ENCODE results near the gene DCLRE1B.

DCLRE1B gene

DNA sequence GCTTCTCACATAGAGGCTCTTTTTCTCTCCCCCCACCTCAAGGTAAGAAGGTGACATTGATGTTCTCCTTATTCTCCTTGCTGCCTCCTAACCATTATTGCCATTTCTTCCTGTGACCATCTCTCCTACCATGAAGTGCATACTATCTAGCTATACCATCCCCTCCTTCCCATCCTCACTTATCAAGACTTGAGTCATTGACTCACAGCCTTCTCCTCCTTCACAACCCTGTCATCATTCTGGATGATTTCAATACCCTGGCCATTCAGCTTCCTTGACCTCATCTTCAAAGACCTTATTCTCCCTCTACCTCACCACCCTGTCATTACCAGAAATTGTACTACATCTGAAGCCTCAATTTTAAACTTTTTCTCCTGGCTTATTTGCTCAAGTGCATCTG is 13.1 kb downstream of the DCLRE1B start:
- DNase-seq (ENCODE audit: extremely low spot score, insufficient read length, low read depth) = no peak
- no peak for FAIRE-seq

DNA sequence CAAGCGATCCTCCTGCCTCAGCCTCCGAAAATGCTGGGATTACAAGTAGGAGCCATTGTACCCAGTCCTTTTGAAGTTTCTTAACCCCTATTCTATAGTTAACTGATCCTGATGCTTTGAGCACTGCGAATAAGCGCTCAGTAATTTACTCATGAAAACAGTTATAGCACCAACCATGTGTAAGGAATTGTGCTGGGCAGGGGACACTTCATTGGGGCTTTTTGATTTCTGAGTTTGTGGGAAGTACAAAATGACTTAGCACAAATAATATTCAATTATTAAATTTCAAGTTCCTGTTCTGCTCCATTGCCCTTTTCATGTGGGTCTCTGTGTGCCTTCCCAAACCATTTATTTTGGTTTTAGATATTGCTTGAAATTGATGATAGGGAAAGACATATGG is 17.8 kb downstream of the DCLRE1B start:
- FAIRE-seq (no peak), DNase-seq (ENCODE audit: extremely low spot score, insufficient read length, low read depth) (no peak)

DNA sequence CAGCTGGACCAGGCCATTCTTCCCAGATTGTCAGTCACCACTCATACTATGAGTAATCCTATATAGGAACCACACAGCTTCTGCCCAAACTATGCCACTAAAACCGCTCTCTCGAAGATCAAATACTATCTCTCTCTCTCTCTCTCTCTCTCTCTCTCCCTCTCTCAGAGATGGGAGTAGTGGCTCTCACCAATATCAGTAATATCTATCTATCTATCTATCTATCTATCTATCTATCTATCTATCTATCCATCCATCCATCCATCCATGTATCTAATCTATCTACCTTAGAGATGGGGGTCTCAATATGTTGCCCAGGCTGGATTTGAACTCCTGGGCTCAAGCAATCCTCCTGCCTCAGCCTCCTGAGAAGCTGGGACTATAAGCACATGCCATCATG is 19.3 kb downstream of the DCLRE1B start:
- DNase-seq (ENCODE audit: extremely low spot score, insufficient read length, low read depth) (no peak), FAIRE-seq (no peak)

DNA sequence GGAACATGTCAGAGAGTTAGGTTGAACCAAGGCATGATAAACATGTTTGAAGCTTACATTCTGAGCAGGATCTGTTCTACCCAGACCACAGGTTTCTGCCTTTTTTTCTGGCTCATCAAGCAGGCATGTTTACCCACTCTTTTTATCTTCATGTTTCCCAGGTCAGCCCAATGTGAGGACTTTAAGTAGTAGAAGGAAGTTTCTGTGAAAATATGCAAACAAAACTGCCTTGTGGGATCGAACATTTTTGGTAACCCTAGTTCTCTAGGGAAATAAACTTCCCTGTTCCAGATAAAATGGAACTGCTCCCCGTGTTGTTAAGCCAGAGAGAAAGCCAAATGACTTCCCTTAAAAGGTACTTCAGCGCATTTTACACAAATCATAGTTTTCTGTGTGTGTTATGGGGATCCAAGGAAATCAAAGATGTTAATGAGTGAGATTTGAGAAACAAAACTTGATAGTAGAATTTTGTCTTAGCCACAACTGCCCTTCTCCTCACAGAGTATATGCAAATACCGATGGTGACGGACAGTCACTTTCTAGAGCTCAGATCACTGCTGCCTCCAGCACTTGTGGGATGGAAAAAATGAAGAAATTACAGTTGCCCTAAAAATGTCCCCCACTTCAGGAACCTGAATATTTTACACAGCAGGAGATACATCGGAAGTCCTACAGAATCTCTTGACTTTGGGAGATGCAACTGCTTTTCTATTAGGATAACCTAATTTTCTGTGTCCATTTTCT is 23.2 kb downstream of the DCLRE1B start:
- FAIRE-seq (peak; percentile 71), DNase-seq (ENCODE audit: extremely low spot score, insufficient read length, low read depth) (no peak)

DNA sequence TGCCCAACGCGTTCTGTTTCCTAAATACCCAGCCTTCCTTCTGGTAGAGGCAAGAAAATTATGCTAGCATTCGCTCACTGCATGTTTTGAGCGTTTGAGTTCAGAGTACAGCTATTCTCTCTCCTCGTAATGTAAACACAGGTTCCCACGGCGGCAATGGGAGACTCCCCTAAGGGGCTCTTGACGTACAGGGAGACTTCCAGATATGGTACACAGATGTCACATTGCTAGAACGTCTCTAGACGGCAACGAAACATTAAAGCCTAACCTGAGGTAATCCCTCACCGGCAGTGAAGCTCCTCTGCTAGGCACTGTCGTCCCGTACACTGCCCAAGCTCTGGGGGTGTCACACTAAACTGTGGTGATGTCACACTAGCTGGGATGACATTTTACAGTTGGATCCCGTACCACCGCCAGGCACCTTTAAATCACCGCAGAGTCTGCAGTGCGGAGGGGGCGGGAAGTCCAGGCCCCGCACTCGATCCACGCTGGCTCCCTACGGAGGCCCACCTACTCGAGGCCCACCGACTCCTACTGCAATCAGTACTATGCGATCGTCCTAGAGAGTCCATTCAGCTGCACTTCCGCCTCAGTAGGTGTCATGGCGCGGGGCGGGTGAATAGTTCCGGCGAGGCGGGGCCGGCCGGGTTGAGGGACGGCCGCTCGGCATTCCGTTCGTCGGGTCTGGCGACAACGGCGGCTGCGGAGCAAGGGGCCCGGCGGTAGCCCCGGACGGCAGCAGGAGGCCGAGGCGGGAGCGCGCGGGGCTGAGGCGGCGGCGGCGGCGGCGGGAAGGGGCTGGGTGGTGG is 24.0 kb downstream of the DCLRE1B start, which contains the start of gene HIPK1:
TSS of gene HIPK1 (plus strand) at position 384 of the 809 bp plus-strand sequence.
- FAIRE-seq (peak; percentile 85), DNase-seq (ENCODE audit: extremely low spot score, insufficient read length, low read depth) (peak; percentile 78)

DNA sequence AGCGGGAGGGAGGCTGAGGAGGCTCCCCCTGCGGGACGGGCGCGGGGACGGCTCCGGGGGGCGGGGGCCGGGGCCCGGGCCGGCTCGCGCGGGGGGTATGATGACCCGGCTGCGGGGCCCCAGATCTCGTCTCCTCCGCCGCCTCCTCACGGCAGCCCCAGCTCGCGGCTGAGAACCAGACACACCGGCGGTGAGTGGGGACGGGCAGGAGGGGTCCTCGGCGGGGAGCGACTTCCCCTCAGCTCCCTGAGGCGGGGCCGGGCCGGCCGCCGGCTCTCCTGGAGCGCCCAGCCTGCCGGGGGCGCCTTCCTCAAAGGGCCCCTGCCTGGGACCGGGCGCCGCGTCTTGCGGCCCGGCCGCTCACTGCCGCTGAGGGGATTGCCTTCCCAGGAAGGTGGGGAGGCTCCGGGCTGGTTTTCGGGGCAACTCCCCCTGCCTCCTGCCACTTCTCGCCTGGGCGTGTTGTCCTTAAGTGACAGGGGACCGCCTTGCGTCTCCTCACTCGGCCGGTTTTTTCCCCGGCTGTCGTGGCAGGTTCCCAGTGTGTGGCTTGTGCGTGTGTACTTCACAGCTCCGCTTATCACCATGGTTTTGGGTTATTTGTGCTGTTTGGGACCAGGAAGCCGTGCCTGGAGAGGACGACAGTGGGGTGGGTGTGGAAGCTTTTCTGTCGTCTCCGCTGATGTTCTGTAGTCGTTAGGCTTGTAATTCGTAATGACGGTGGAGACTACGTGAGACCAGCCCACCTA is 24.8 kb downstream of the DCLRE1B start:
- DNase-seq (ENCODE audit: extremely low spot score, insufficient read length, low read depth) = no peak
- peak; percentile 45 for FAIRE-seq

DNA sequence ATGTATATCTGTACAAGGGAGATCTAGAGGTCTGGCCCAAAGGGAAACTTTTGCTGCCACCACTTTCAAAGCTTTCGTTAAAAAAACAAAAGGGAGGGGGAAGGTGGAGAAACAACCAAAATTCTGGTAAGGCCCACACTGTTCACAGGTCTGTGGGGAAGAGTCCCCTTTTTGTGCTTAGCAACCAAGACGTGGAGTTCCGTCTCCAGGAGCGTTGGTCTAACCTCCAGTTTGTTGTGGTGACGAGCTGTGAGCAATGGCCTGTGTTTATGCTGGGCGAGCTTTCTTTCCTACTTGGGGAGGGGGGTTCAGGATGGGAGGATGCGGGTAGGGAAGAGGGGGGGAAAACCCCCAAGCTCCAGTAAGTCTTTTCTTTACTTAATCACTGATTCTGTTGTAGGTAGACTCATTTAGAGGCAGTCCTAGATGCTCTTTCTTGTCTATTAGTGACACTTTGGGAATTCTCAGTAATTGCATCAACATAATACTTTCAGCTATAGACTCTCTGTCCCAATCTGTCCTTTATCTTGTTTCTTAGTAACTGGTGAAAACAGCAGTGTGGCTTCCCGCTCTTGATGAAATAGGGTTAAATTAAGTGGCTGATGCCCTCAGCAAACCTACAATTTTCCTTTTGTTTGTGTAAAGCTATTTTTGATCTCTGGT is 25.5 kb downstream of the DCLRE1B start:
- DNase-seq (ENCODE audit: extremely low spot score, insufficient read length, low read depth) (no peak), FAIRE-seq (peak; percentile 42)

DNA sequence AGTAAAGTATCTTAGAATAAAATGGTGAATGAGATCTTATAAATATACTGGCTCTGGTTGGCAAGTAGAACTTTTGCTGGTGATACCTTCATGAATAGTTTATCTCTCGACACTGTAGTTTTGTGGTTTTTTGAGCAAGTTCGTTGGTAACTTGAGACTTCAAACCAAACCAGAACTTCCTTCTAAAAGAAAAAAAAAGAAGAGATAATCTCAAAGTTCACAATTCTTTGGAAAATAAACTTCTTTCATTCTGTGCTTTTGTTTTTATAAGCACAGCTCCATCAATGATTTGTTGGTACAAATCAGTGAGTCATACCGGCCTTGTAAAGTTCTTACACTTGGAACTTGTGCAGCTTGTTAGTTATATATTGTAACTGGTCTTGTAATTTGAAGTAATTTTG is 26.3 kb downstream of the DCLRE1B start:
- FAIRE-seq = no peak
- DNase-seq (ENCODE audit: extremely low spot score, insufficient read length, low read depth) = no peak

DNA sequence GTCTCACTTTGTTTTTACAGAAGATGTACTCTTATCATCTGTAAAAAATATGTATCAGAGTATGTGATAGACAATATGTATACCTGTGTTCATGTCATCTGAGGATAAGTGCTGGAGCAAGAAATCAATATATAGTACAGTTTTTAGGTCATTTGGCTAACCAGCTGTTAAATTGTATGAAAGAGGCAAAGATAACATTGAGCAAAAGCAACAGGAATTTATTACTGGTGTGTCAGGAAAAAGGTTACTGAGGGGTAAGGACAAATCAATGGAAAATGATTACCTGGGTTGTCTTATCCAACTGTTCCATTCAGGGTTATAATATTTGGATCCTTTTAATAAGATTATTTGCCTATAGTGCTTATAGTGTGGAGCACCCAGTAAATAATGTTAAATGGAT is 28.9 kb downstream of the DCLRE1B start:
- DNase-seq (ENCODE audit: extremely low spot score, insufficient read length, low read depth) (no peak), FAIRE-seq (no peak)

DNA sequence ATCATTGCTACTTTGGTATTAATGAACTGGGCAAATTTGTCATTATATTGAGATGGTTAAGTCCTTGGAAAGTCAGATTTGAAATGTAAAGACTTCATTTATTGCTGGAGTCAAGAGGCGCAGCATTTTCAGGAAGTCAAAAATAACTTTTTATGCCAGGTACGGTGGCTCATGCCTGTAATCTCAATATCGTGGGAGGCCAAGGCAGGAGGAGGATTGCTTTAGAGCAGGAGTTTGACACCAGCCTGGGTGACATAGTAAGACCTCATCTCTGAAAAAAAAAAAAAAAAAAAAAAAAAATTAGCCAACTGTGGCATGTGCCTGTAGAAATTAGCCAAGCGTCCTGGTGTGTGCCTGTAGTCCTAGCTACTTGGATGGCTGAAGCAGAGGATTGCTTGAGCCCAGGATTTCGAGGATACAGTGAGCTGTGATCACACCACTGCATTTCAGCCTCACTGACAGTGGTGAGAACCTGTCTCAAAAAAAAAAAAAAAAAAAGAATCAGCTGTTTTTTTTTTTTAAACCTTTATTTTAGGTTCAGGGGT is 29.5 kb downstream of the DCLRE1B start:
- FAIRE-seq (no peak), DNase-seq (ENCODE audit: extremely low spot score, insufficient read length, low read depth) (no peak)

DNA sequence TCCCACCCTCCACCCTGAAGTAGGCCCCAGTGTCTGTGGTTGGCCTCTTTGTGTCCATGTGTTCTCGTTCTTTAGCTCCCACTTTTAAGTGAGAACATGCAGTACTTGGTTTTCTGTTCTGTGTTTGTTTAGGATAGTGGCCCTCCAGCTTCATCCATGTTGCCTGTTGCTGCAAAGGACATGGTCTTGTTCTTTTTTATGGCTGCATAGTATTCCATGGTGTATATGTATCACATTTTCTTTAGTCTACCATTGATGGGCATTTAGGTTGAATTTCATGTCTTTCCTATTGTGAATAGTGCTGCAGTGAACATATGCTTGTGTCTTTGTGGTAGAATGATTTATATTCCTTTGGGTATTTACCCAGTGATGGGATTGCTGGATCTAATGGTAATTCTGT is 30.1 kb downstream of the DCLRE1B start:
- DNase-seq (ENCODE audit: extremely low spot score, insufficient read length, low read depth) (no peak), FAIRE-seq (no peak)

DNA sequence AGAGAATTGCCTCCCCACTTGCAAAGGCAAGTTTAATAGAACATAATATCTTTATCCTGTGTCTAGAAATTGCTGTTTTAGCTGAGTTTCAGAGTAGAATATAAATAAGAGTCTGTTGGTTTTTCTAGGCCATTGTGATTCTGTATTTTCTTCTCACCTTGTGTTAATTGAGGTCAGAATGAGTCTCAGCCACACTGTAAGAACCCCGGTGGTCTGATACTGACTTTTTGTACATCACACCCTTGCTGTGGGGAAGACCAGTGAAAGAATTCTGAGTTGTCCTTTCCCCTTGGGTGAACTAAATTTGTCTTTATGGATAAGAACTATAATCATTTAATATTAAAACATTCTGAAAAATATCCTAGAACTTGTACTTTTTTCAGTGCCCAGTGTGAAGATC is 30.8 kb downstream of the DCLRE1B start:
- DNase-seq (ENCODE audit: extremely low spot score, insufficient read length, low read depth) (no peak), FAIRE-seq (no peak)

DNA sequence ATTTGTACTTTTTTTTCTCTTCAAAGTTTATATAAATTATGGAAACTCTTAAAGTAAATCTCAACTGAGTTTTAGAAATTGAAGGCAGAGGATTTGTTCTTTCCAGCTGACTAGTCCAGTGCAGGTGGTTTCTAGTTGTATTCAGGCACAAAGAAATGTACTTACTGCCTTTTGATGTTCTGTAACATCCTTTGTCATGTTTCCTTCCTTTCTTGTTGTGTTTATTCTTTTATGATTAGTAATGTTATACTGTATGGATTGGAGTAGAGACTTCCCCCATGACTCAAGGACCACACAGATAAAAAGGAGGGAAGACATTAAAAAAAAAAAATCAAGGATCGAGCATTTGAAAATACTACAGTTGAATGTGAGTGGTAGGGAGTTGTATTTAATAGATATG is 32.0 kb downstream of the DCLRE1B start:
- DNase-seq (ENCODE audit: extremely low spot score, insufficient read length, low read depth) (no peak), FAIRE-seq (no peak)

DNA sequence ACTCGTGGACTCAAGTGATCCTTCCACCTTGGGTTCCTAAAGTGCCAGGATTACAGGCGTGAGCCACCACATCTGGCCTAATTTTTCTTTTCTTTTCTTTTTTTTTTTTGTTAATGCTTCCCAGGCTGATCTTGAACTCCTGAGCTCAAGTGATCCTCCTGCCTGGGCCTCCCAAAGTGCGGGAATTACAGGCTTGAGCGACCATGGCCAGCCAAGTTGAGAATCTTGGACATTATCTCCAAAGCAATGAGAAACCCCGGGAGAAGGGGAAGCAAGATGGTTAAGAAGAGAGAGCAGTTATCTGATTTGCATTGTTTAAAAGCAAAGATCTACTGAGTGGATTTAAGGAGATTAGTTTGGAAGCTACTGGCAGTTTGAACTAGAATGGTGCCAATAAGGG is 33.1 kb downstream of the DCLRE1B start:
- FAIRE-seq (no peak), DNase-seq (ENCODE audit: extremely low spot score, insufficient read length, low read depth) (no peak)

DNA sequence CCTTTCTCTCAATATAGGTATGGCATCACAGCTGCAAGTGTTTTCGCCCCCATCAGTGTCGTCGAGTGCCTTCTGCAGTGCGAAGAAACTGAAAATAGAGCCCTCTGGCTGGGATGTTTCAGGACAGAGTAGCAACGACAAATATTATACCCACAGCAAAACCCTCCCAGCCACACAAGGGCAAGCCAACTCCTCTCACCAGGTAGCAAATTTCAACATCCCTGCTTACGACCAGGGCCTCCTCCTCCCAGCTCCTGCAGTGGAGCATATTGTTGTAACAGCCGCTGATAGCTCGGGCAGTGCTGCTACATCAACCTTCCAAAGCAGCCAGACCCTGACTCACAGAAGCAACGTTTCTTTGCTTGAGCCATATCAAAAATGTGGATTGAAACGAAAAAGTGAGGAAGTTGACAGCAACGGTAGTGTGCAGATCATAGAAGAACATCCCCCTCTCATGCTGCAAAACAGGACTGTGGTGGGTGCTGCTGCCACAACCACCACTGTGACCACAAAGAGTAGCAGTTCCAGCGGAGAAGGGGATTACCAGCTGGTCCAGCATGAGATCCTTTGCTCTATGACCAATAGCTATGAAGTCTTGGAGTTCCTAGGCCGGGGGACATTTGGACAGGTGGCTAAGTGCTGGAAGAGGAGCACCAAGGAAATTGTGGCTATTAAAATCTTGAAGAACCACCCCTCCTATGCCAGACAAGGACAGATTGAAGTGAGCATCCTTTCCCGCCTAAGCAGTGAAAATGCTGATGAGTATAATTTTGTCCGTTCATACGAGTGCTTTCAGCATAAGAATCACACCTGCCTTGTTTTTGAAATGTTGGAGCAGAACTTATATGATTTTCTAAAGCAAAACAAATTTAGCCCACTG is 35.5 kb downstream of the DCLRE1B start:
- DNase-seq (ENCODE audit: extremely low spot score, insufficient read length, low read depth) = no peak
- no peak for FAIRE-seq

DNA sequence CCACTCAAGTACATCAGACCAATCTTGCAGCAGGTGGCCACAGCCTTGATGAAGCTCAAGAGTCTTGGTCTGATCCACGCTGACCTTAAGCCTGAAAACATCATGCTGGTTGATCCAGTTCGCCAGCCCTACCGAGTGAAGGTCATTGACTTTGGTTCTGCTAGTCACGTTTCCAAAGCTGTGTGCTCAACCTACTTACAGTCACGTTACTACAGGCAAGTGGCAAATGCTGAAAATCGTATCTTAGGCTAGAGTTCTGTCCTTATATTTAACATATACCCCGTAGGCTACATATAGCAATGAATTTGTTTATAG is 36.1 kb downstream of the DCLRE1B start:
- FAIRE-seq (no peak), DNase-seq (ENCODE audit: extremely low spot score, insufficient read length, low read depth) (no peak)

DNA sequence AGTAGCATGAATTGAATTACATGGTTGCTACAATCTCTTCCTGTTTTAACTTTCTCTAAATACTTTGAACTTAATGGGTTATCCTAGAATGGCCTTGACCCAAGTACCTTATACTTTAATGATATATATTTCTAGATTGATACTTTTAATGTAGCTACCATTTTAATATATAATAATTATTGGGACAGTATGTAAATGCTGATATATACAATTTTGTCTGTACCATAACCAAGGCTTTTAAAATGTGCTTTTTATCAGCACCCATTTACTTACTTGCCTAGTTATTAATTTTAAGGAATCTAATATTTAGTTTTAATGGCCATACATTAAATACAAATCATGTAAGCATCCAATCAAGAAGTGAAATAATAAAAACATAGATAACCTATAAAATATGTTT is 37.4 kb downstream of the DCLRE1B start:
- DNase-seq (ENCODE audit: extremely low spot score, insufficient read length, low read depth) = no peak
- FAIRE-seq = no peak

DNA sequence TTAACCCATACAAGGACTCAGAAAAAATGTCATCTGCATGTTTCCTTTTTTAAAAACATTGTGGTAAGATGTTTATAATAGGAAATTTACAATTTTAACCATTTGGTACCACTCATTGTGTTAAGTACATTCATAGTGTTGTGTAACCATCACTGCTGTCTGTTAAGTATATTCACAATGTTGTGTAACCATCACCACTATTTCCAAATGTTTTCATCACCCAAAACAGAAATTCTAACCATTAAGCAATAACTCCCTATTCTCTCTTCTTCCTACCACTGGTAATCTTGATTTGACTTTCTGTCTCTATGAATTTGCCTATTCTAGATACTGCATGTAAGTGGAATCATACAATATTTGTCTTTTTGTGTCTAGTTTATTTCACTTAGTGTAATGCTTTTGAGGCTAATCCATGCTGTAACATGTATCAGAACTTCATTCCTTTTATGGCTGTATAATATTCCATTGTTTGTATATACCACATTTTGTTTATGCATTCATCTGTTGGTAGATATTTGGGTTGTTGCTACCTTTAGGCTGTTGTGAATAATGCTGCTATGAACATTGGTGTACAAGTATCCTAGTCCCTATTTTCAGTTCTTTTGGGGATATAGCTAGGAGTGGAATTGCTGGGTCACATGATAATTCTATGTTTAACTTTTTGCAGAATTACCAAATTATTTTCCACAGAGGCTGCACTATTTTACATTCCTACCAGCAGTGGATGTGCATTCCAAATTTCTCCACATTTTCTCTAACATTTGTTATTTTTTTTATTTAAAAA is 38.1 kb downstream of the DCLRE1B start:
- FAIRE-seq = no peak
- no peak for DNase-seq (ENCODE audit: extremely low spot score, insufficient read length, low read depth)

DNA sequence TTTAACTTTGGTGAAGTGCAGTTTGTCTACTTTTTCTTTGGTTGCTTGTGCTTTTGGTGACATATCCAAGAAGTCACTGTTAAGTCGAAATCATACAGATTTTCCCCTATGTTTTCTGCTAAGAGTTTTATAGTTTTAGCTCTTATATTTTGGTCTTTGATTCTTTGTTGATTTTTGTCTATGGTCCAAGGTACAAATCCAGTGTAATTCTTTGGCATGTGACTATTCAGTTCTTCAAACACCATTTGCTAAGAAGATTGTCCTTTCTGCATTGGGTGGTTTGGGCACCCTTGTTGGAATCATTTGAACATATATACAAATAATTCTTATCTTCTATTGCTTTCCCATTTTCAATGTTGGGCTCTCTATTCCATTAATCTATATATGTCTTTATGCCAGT is 40.2 kb downstream of the DCLRE1B start:
- DNase-seq (ENCODE audit: extremely low spot score, insufficient read length, low read depth) (no peak), FAIRE-seq (no peak)
